Lower lobe of right lung (tissue), 2 donors: ENCODE measurements around the gene GP1BA. TPM values are rescaled to one million over a fixed set of nuclear protein-coding genes. Genes with fewer than 3 reads are reported as not detected.
A peak's percentile ranks its signal among the peaks of the same experiment; 100 is the strongest.

ENCODE experiments used
- ATAC-seq, 2 donors: fragments of 200-7000 bp; cut with Tn5 transposase; one replicate each; pipeline ENCODE4 v1.9.1; 2020 to 2022; ENCODE audit warnings: mild to moderate bottlenecking in 2 of 2, moderate library complexity in 2 of 2
- DNase-seq: peaks from one replicate; pipeline ENCODE4 v3.0.0-alpha.2; 2020
- H3K27ac ChIP-seq: fragments of 200-600 bp; one replicate; pipeline ENCODE4 v1.8.0; 2022
- H3K27me3 ChIP-seq: fragments of 200-600 bp; one replicate; pipeline ENCODE4 v1.8.0; 2022; ENCODE audit warnings: low read depth
- H3K36me3 ChIP-seq: fragments of 200-600 bp; one replicate; pipeline ENCODE4 v1.8.0; 2022; ENCODE audit warnings: mild to moderate bottlenecking
- H3K4me1 ChIP-seq: fragments of 200-600 bp; one replicate; pipeline ENCODE4 v1.8.0; 2022
- H3K4me3 ChIP-seq: fragments of 200-600 bp; one replicate; pipeline ENCODE4 v1.8.0; 2022; ENCODE audit warnings: mild to moderate bottlenecking
- H3K9me3 ChIP-seq: fragments of 200-600 bp; one replicate; pipeline ENCODE4 v1.8.0; 2022
- CTCF ChIP-seq: fragments of 200-600 bp; IDR thresholded peaks from one replicate; pipeline ENCODE4 v1.8.0; 2022; ENCODE audit warnings: antibody characterized with exemption, mild to moderate bottlenecking
- intact Hi-C: fragments of 100-400 bp; cut with DNase I; formaldehyde crosslinking; loops from one replicate; pipeline ENCODE4 v1.11.0; 2022
- microRNA-seq: library from miRNA; unstranded; fragments of <30 nt; microRNA quantifications from one replicate; pipeline ENCODE4 v1.2.0, GENCODE V29; 2020; ENCODE audit warnings: borderline number of aligned reads
- total RNA-seq: library from RNA; stranded (reverse); fragmentation: NEBNext Ultra II Directional; extraction: Animal tissue kit (Norgen Biotek cat#: 25700); gene quantifications from one replicate; pipeline ENCODE4 v1.2.1, GENCODE V29; 2021
- donor health status: DM: no; HTN: yes; CAD: no; lungs with severe emphysema.

GP1BA gene
- total RNA-seq, 1 donor from 2014 or later = 0.92 TPM

GRCh38 chr17:4978726-4979125 lies 46.6 kb downstream of the GP1BA start:
- Histone ChIP-seq H3K4me1 (peaks cover 22% of the 10 kb centered on the region), H3K9me3 (no peaks in the 10 kb centered on the region), H3K36me3 (peaks cover 93% of the 10 kb centered on the region), H3K27ac (peak overlapping the region; percentile 24), H3K4me3 (no peak overlapping the region), H3K27me3 (no peaks in the 10 kb centered on the region)
- ATAC-seq (peak; percentile 27 to 37), DNase-seq (no peak)
- no peak for TF ChIP-seq CTCF
- intact Hi-C loops = no loop called here

- peaks cover 86% of the 10 kb centered on the region for H3K36me3 ChIP-seq
- H3K4me3 ChIP-seq = no peak overlapping the region
- peak; percentile 66 to 73 for ATAC-seq
- H3K27me3 ChIP-seq = no peaks in the 10 kb centered on the region
- intact Hi-C loops = no loop called here
- DNase-seq = no peak
- peaks cover 22% of the 10 kb centered on the region for H3K4me1 ChIP-seq
- H3K9me3 ChIP-seq = no peaks in the 10 kb centered on the region
- H3K27ac ChIP-seq = no peak overlapping the region
- TF ChIP-seq CTCF = peak; percentile 70
Measured at GRCh38 chr17:4980644-4981216, 48.7 kb downstream of the GP1BA start.

GRCh38 chr17:4982305-4982704 lies 50.2 kb downstream of the GP1BA start:
- Histone ChIP-seq H3K27ac (no peak overlapping the region), H3K4me1 (peaks cover 34% of the 10 kb centered on the region), H3K36me3 (peaks cover 70% of the 10 kb centered on the region), H3K4me3 (no peak overlapping the region), H3K27me3 (no peaks in the 10 kb centered on the region), H3K9me3 (no peaks in the 10 kb centered on the region)
- no peak for ATAC-seq
- TF ChIP-seq CTCF = no peak
- DNase-seq = no peak
- intact Hi-C loops = no loop called here

Small RNA genes within 50 kb of the gene (microRNA-seq; reads per million reads assigned to microRNA genes)
- gene MIR6864 (not detected), gene MIR6865 (not detected)

Other genes starting within 250 kb of the GP1BA start
- gene PELP1, start 228.1 kb upstream of the GP1BA start, total RNA-seq = 37.4 TPM
- 201 TPM for gene ARRB2, start 221.6 kb upstream of the GP1BA start, total RNA-seq
- gene MED11, start 200.8 kb upstream of the GP1BA start, total RNA-seq = 22.9 TPM
- 13.3 TPM for gene ZMYND15, start 192.4 kb upstream of the GP1BA start, total RNA-seq
- gene CXCL16, start 192.3 kb upstream of the GP1BA start, total RNA-seq = 249 TPM
- gene TM4SF5, start 160.4 kb upstream of the GP1BA start, total RNA-seq = not detected
- 9.9 TPM for gene VMO1, start 145.9 kb upstream of the GP1BA start, total RNA-seq
- not detected for gene GLTPD2, start 143.3 kb upstream of the GP1BA start, total RNA-seq
- 95.5 TPM for gene PSMB6, start 136.1 kb upstream of the GP1BA start, total RNA-seq
- gene PLD2, start 125.1 kb upstream of the GP1BA start, total RNA-seq = 38.4 TPM
- 155 TPM for gene MINK1, start 98.9 kb upstream of the GP1BA start, total RNA-seq
- 2.2 TPM for gene C17orf107, start 32.7 kb upstream of the GP1BA start, total RNA-seq
- gene CHRNE, start 29.2 kb upstream of the GP1BA start, total RNA-seq = 0.71 TPM
- 59.9 TPM for gene SLC25A11, start 7.8 kb downstream of the GP1BA start, total RNA-seq
- gene RNF167, start 8.0 kb downstream of the GP1BA start, total RNA-seq = 97.5 TPM
- 528 TPM for gene PFN1, start 16.3 kb downstream of the GP1BA start, total RNA-seq
- 8.2 TPM for gene ENO3, start 18.8 kb downstream of the GP1BA start, total RNA-seq
- 56.3 TPM for gene SPAG7, start 35.5 kb downstream of the GP1BA start, total RNA-seq
- gene CAMTA2, start 55.4 kb downstream of the GP1BA start, total RNA-seq = 49.9 TPM
- 1.9 TPM for gene INCA1, start 65.2 kb downstream of the GP1BA start, total RNA-seq
- 182 TPM for gene KIF1C, start 65.7 kb downstream of the GP1BA start, total RNA-seq
- gene SLC52A1, start 103.1 kb downstream of the GP1BA start, total RNA-seq = 0.86 TPM
- gene ZFP3, start 146.2 kb downstream of the GP1BA start, total RNA-seq = 7.1 TPM
- 11.4 TPM for gene ZNF232, start 179.6 kb downstream of the GP1BA start, total RNA-seq
- 0.30 TPM for gene USP6, start 183.8 kb downstream of the GP1BA start, total RNA-seq